Esophagus squamous epithelium (tissue), 4 donors: Measurements from ENCODE around the gene SYT1.

ENCODE experiments used
- CTCF ChIP-seq, 6 experiments: fragments of 450-650 bp in 4 of 6; fragments of 200-600 bp in 2 of 6; sonication (generic) in 2 of 6; IDR thresholded peaks; one replicate each; pipeline ENCODE4 v1.5.1; 2016 to 2019; ENCODE audit warnings: antibody characterized with exemption in 6 of 6, mild to moderate bottlenecking in 4 of 6, moderate library complexity in 4 of 6
- POLR2A ChIP-seq, 4 donors: fragments of 450-650 bp; IDR thresholded peaks; one replicate each; pipeline ENCODE4 v1.6.1; 2017; ENCODE audit warnings: antibody characterized with exemption in 4 of 4, mild to moderate bottlenecking in 4 of 4, moderate library complexity in 3 of 4

GRCh38 chr12:79114896-79115295 is 250.3 kb downstream of the SYT1 start:
- TF ChIP-seq CTCF (IDR thresholded peaks at IDR 0.05) (no peak), POLR2A (IDR thresholded peaks at IDR 0.05) (no peak)
